CD4-positive, alpha-beta memory T cell (primary cell): ENCODE data around the gene CDC42SE2. TPM values are rescaled to one million over a fixed set of nuclear protein-coding genes. Genes with fewer than 3 reads are reported as not detected.

Experiments used
- CTCF ChIA-PET: fragments of 350-600 bp; sonication (Branson Sonifier 250); formaldehyde crosslinking; loops from one replicate; lab custom pipeline; 2021; ENCODE audit warnings: inconsistent platforms; ENCODE audit not compliant: partially characterized antibody; lab: Charles Lee
- POLR2A ChIA-PET: fragments of 350-600 bp; sonication (Branson Sonifier 250); formaldehyde crosslinking; loops from one replicate; lab custom pipeline; 2021; ENCODE audit not compliant: partially characterized antibody; lab: Charles Lee
- DNase-seq, 5 donors: peaks; one replicate each; pipeline versions ENCODE4 v3.0.0 to v3.0.0-alpha.2; 2020 to 2022; ENCODE audit warnings: mixed read lengths in 1 of 5
- H3K27ac ChIP-seq: one replicate; pipeline ENCODE4 v1.7.0; 2013; ENCODE audit warnings: low read depth, low read length
- H3K27me3 ChIP-seq: 2 replicates; pipeline ENCODE4 v1.7.0; 2013; ENCODE audit warnings: mild to moderate bottlenecking, low read length, moderate library complexity; ENCODE audit not compliant: insufficient read depth
- H3K36me3 ChIP-seq: 2 replicates; pipeline ENCODE4 v1.7.0; 2013; ENCODE audit warnings: mild to moderate bottlenecking, low read length, moderate library complexity; ENCODE audit not compliant: insufficient read depth
- H3K4me1 ChIP-seq: 2 replicates; pipeline ENCODE4 v1.7.0; 2013; ENCODE audit warnings: mild to moderate bottlenecking, low read length, moderate library complexity; ENCODE audit not compliant: insufficient read depth
- H3K4me3 ChIP-seq, 2 donors: one replicate each; pipeline ENCODE4 v1.7.0; 2013; ENCODE audit warnings: low read length in 2 of 2, mild to moderate bottlenecking in 1 of 2
- H3K9me3 ChIP-seq, 2 donors: one replicate each; pipeline ENCODE4 v1.7.0; 2013; ENCODE audit warnings: low read length in 2 of 2, control low read depth in 1 of 2; ENCODE audit not compliant: control insufficient read depth in 1 of 2
- H3K27ac Mint-ChIP-seq, 7 donors: one replicate each; pipeline ENCODE4 v1.8.0; 2020 to 2021; ENCODE audit warnings: mixed read lengths in 7 of 7, mild to moderate bottlenecking in 6 of 7, inconsistent platforms in 3 of 7, moderate library complexity in 3 of 7
- H3K27me3 Mint-ChIP-seq, 2 donors: one replicate each; pipeline ENCODE4 v1.8.0; 2020 to 2021; ENCODE audit warnings: mixed read lengths in 2 of 2
- H3K36me3 Mint-ChIP-seq, 2 donors: one replicate each; pipeline ENCODE4 v1.8.0; 2020 to 2021; ENCODE audit warnings: mixed read lengths in 2 of 2, inconsistent platforms in 1 of 2, mild to moderate bottlenecking in 1 of 2
- H3K4me1 Mint-ChIP-seq, 4 donors: one replicate each; pipeline ENCODE4 v1.8.0; 2020 to 2021; ENCODE audit warnings: mixed read lengths in 4 of 4, mild to moderate bottlenecking in 1 of 4
- H3K4me3 Mint-ChIP-seq, 8 donors: one replicate each; pipeline ENCODE4 v1.8.0; 2020 to 2021; ENCODE audit warnings: mixed read lengths in 8 of 8, mild to moderate bottlenecking in 7 of 8, moderate library complexity in 6 of 8, inconsistent platforms in 3 of 8
- H3K9me3 Mint-ChIP-seq, 8 donors: one replicate each; pipeline ENCODE4 v1.8.0; 2020 to 2021; ENCODE audit warnings: mixed read lengths in 8 of 8, mild to moderate bottlenecking in 5 of 8, inconsistent platforms in 3 of 8, moderate library complexity in 1 of 8
- intact Hi-C: fragments of 100-400 bp; cut with micrococcal nuclease; formaldehyde crosslinking; loops from one replicate; pipeline ENCODE4 v1.15.1; 2023
- polyA plus RNA-seq, 2 donors: library from polyadenylated mRNA; unstranded; fragments of 300-500 nt; fragmentation: Illumina TruSeq; gene quantifications; one replicate each; pipeline ENCODE4 v1.2.3, GENCODE V29; 2021
- total RNA-seq, 2 experiments: library from RNA; stranded (reverse); gene quantifications; one replicate each; pipeline ENCODE4 v1.2.3, GENCODE V29; 2021

Gene CDC42SE2
- total and polyA plus RNA-seq, 4 experiments from 2014 or later: 298 to 773 (median 365) TPM

DNA sequence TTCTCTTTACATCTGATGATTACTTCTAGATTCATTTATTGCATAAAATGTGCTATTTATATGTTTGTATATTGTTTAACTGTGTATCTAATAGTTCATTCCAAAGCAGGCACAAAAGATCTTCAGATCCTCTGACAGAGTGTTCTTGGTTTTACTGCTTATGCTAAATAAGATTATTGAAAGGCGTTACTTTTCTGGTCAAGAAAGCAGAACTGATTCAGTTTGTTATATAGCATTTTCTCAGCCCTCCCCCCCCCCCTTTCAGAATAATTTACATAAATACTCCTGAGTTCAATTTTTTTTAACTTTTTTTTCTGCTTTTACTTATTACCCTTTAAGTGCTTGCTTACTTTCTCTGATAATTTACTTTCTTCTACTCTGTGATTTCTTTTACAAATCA is 15.4 kb downstream of the CDC42SE2 start:
- peak overlapping the region in 1 of 2 donors; percentile 37 for H3K4me3 ChIP-seq
- Mint-ChIP-seq H3K27me3 (no peaks in the 10 kb centered on the region), H3K4me1 (peaks cover 56 to 86% (median 72%) of the 10 kb centered on the region in 4 donors), H3K36me3 (peaks cover 14 to 45% of the 10 kb centered on the region in 2 donors), H3K27ac (peak overlapping the region; percentile 76 to 96 (median 92)), H3K9me3 (peaks cover 0 to 15% (median 0%) of the 10 kb centered on the region in 8 donors), H3K4me3 (peak overlapping the region; percentile 57 to 90 (median 78))
- intact Hi-C loops: no loop called here
- H3K27me3 ChIP-seq: no peaks in the 10 kb centered on the region
- H3K4me1 ChIP-seq: peaks cover 89% of the 10 kb centered on the region
- H3K36me3 ChIP-seq: no peaks in the 10 kb centered on the region
- POLR2A ChIA-PET: interaction anchor here (1.5 to 30.3 kb wide), 3 partner anchors 20 to 99 kb away, joined by 3 to 1078 read pairs (median 208); partner anchors contain the start of gene CDC42SE2
- CTCF ChIA-PET: interaction anchor here (1.3 to 2.3 kb wide), 2 partner anchors 8 to 70 kb away, joined by 3 to 11 read pairs; no protein-coding TSS in a partner anchor
- H3K9me3 ChIP-seq: no peaks in the 10 kb centered on the region
- peak overlapping the region; percentile 63 for H3K27ac ChIP-seq
- DNase-seq: no peak

DNA sequence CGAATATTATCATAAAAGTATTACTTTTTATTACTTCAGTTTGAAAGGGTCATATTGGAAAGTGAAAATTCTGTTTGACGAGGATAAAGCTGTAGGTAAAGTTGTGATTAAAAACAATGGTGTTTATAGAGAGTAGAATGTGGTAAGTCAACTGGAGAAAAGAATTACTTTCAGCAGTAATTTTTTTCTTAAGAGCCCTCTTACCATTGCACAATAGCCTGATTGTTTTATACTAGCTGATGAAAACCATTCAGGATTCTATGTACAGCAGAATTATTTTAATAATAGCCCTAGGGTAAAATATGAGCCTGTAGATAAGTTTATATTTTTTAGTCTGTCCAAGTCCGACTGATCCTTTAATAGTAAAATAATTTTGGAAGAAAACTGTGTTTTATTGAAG is 16.6 kb downstream of the CDC42SE2 start:
- peak overlapping the region; percentile 57 to 90 (median 82) for H3K4me3 Mint-ChIP-seq
- POLR2A ChIA-PET: interaction anchor here (1.0 to 30.3 kb wide), 20 partner anchors 9 to 268 kb away, joined by 3 to 1078 read pairs (median 6); partner anchors contain the start of gene CDC42SE2
- CTCF ChIA-PET: interaction anchor here (0.5 to 3.1 kb wide), 6 partner anchors 9 to 102 kb away, joined by 3 to 12 read pairs (median 8); no protein-coding TSS in a partner anchor
- H3K36me3 ChIP-seq: no peaks in the 10 kb centered on the region
- peak overlapping the region; percentile 71 to 95 (median 87) for H3K27ac Mint-ChIP-seq
- H3K27ac ChIP-seq: peak overlapping the region; percentile 63
- H3K4me3 ChIP-seq: peak overlapping the region in 1 of 2 donors; percentile 37
- peaks cover 17 to 47% of the 10 kb centered on the region in 2 donors for H3K36me3 Mint-ChIP-seq
- H3K9me3 ChIP-seq: no peaks in the 10 kb centered on the region
- H3K4me1 Mint-ChIP-seq: peaks cover 55 to 88% (median 72%) of the 10 kb centered on the region in 4 donors
- no peak for DNase-seq
- intact Hi-C loops: loop anchor here (2.0 kb wide), 4 partner anchors 14 to 116 kb away; partner anchors contain the start of gene HINT1
- H3K4me1 ChIP-seq: peaks cover 89% of the 10 kb centered on the region
- H3K27me3 ChIP-seq: no peaks in the 10 kb centered on the region
- H3K27me3 Mint-ChIP-seq: no peaks in the 10 kb centered on the region
- H3K9me3 Mint-ChIP-seq: peaks cover 0 to 15% (median 0%) of the 10 kb centered on the region in 8 donors

- peak overlapping the region; percentile 71 to 95 (median 87) for H3K27ac Mint-ChIP-seq
- H3K27ac ChIP-seq: peak overlapping the region; percentile 63
- no peaks in the 10 kb centered on the region for H3K9me3 ChIP-seq
- intact Hi-C loops: loop anchor here (1.0 to 2.0 kb wide), 9 partner anchors 8 to 116 kb away; partner anchors contain the start of gene HINT1
- H3K36me3 ChIP-seq: no peaks in the 10 kb centered on the region
- no peaks in the 10 kb centered on the region for H3K27me3 Mint-ChIP-seq
- peaks cover 17 to 51% of the 10 kb centered on the region in 2 donors for H3K36me3 Mint-ChIP-seq
- H3K4me1 ChIP-seq: peaks cover 89% of the 10 kb centered on the region
- DNase-seq: peak; percentile 57 to 89 (median 85)
- POLR2A ChIA-PET: interaction anchor here (1.0 to 30.3 kb wide), 21 partner anchors 8 to 267 kb away, joined by 3 to 1078 read pairs (median 6); partner anchors contain the start of gene CDC42SE2
- H3K9me3 Mint-ChIP-seq: peaks cover 0 to 15% (median 0%) of the 10 kb centered on the region in 8 donors
- peaks cover 54 to 89% (median 73%) of the 10 kb centered on the region in 4 donors for H3K4me1 Mint-ChIP-seq
- H3K4me3 Mint-ChIP-seq: peak overlapping the region; percentile 57 to 90 (median 82)
- H3K4me3 ChIP-seq: peak overlapping the region; percentile 0 to 37
- CTCF ChIA-PET: interaction anchor here (1.1 to 3.1 kb wide), 4 partner anchors 10 to 101 kb away, joined by 4 to 12 read pairs (median 11); no protein-coding TSS in a partner anchor
- H3K27me3 ChIP-seq: no peaks in the 10 kb centered on the region
These were observed 17.4 kb downstream of the CDC42SE2 start for GRCh38 chr5:131281133-131281867.

- Histone ChIP-seq H3K4me3 (peak overlapping the region; percentile 0 to 37), H3K27me3 (no peaks in the 10 kb centered on the region), H3K4me1 (peaks cover 86% of the 10 kb centered on the region), H3K9me3 (no peaks in the 10 kb centered on the region), H3K27ac (peak overlapping the region; percentile 63), H3K36me3 (no peaks in the 10 kb centered on the region)
- ChIA-PET POLR2A (interaction anchor here (1.0 to 30.3 kb wide), 13 partner anchors 10 to 114 kb away, joined by 3 to 1078 read pairs (median 7); partner anchors contain the start of gene CDC42SE2), CTCF (interaction anchor here (2.4 to 3.1 kb wide), 2 partner anchors 17 to 100 kb away, joined by 11 to 12 read pairs; no protein-coding TSS in a partner anchor)
- H3K4me1 Mint-ChIP-seq: peaks cover 57 to 94% (median 76%) of the 10 kb centered on the region in 4 donors
- H3K27me3 Mint-ChIP-seq: no peaks in the 10 kb centered on the region
- no peak for DNase-seq
- peaks cover 0 to 15% (median 0%) of the 10 kb centered on the region in 8 donors for H3K9me3 Mint-ChIP-seq
- H3K27ac Mint-ChIP-seq: peak overlapping the region; percentile 71 to 95 (median 87)
- peaks cover 20 to 53% of the 10 kb centered on the region in 2 donors for H3K36me3 Mint-ChIP-seq
- peak overlapping the region; percentile 57 to 90 (median 82) for H3K4me3 Mint-ChIP-seq
- intact Hi-C loops: loop anchor here (1.0 to 2.0 kb wide), 9 partner anchors 7 to 117 kb away; partner anchors contain the start of gene HINT1
These were observed 18.0 kb downstream of the CDC42SE2 start for GRCh38 chr5:131281868-131282234.

DNA sequence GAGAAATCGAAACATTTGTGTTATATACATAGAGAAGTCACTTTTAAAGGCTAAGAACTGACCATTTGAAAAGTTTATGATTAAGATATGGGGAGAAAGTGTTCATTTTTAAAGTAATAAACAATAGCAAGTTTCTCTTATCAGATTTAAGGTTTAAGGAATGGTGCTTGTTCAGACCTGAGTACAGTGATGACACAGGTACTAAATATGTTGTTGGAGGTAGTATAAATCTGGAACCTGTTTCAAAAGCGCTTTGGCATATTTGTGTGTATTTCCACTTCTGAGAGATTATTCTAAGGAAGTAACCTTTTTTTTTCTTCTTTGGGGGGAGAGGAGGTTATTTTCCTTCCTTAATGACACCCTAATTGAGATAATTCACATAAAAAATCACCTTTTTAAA is 18.4 kb downstream of the CDC42SE2 start:
- ChIA-PET POLR2A (interaction anchor here (1.0 to 30.3 kb wide), 7 partner anchors 11 to 113 kb away, joined by 3 to 1078 read pairs (median 14); partner anchors contain the start of gene CDC42SE2), CTCF (interaction anchor here (3.1 kb wide), 1 partner anchor 100 kb away, joined by 12 read pairs; no protein-coding TSS in a partner anchor)
- DNase-seq: no peak
- H3K4me3 ChIP-seq: peak overlapping the region; percentile 0 to 37
- H3K9me3 Mint-ChIP-seq: peaks cover 0 to 15% (median 0%) of the 10 kb centered on the region in 8 donors
- H3K36me3 ChIP-seq: no peaks in the 10 kb centered on the region
- peaks cover 19 to 52% of the 10 kb centered on the region in 2 donors for H3K36me3 Mint-ChIP-seq
- H3K27ac Mint-ChIP-seq: peak overlapping the region; percentile 71 to 95 (median 87)
- no peaks in the 10 kb centered on the region for H3K27me3 Mint-ChIP-seq
- peak overlapping the region; percentile 57 to 90 (median 82) for H3K4me3 Mint-ChIP-seq
- peaks cover 55 to 92% (median 73%) of the 10 kb centered on the region in 4 donors for H3K4me1 Mint-ChIP-seq
- intact Hi-C loops: no loop called here
- H3K27me3 ChIP-seq: no peaks in the 10 kb centered on the region
- H3K4me1 ChIP-seq: peaks cover 86% of the 10 kb centered on the region
- H3K27ac ChIP-seq: peak overlapping the region; percentile 63
- H3K9me3 ChIP-seq: no peaks in the 10 kb centered on the region

DNA sequence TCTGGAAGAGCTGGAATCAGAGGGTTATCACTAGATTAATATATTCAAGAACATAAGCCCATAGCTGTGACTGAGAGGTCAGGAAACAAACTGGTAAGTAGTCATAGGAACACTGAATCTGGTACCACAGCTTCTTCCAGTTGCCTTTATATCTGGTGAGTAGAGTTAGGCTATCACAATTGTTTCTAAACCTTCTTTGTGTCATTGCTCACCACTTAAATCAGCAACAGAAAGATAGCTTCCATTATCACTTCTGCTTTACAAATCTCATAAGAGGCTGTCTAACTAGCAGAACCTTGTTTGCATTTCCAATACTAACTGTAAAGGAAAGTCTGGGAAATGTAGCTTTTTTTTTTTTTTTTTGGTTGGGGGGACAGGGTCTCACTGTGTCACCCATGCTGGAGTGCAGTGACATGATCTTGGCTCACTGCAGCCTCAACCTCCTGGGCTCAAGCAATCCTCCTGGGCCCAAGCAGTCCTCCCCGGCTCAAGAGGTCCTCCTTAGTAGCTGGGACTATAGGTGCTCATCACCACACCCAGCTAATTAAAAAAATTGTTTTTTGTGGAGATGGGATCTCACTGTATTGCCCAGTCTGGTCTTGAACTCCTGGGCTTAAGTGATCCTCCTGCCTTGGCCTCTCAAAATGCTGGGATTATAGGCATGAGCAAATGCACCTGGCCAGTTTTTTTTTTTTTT is 22.0 kb downstream of the CDC42SE2 start:
- H3K4me1 Mint-ChIP-seq: peaks cover 44 to 87% (median 68%) of the 10 kb centered on the region in 4 donors
- peaks cover 14 to 53% of the 10 kb centered on the region in 2 donors for H3K36me3 Mint-ChIP-seq
- Histone ChIP-seq H3K9me3 (no peaks in the 10 kb centered on the region), H3K36me3 (peaks cover 5% of the 10 kb centered on the region), H3K4me1 (peaks cover 87% of the 10 kb centered on the region), H3K27ac (peak overlapping the region; percentile 6), H3K4me3 (no peak overlapping the region), H3K27me3 (no peaks in the 10 kb centered on the region)
- intact Hi-C loops: loop anchor here (5.0 kb wide), 1 partner anchor 36 kb away; no protein-coding TSS in a partner anchor
- peaks cover 0 to 3% (median 0%) of the 10 kb centered on the region in 8 donors for H3K9me3 Mint-ChIP-seq
- CTCF ChIA-PET: interaction anchor here (0.7 to 3.6 kb wide), 9 partner anchors 8 to 100 kb away, joined by 3 to 26 read pairs (median 5); no protein-coding TSS in a partner anchor
- H3K27me3 Mint-ChIP-seq: no peaks in the 10 kb centered on the region
- POLR2A ChIA-PET: interaction anchor here (0.7 to 30.3 kb wide), 11 partner anchors 9 to 121 kb away, joined by 3 to 1078 read pairs (median 5); partner anchors contain the start of genes CDC42SE2 and HINT1
- no peak for DNase-seq
- peak overlapping the region; percentile 6 to 78 (median 37) for H3K4me3 Mint-ChIP-seq
- H3K27ac Mint-ChIP-seq: peak overlapping the region; percentile 43 to 92 (median 81)
